Activated CD4-positive, alpha-beta T cell treated with anti-CD3 and anti-CD28 coated beads, Interleukin-2, amount 50 U/mL, for 1 hour (primary cell): Measurements from ENCODE around the gene RFX2.

ENCODE experiments used
- DNase-seq: peaks from one replicate; pipeline ENCODE4 v3.0.0-alpha.2; 2020

Gene RFX2

GRCh38 chr19:6103217-6103644 is 7.1 kb downstream of the RFX2 start:
- DNase-seq, result no peak

GRCh38 chr19:6101991-6102390 is 8.3 kb downstream of the RFX2 start:
- no peak for DNase-seq

DNA sequence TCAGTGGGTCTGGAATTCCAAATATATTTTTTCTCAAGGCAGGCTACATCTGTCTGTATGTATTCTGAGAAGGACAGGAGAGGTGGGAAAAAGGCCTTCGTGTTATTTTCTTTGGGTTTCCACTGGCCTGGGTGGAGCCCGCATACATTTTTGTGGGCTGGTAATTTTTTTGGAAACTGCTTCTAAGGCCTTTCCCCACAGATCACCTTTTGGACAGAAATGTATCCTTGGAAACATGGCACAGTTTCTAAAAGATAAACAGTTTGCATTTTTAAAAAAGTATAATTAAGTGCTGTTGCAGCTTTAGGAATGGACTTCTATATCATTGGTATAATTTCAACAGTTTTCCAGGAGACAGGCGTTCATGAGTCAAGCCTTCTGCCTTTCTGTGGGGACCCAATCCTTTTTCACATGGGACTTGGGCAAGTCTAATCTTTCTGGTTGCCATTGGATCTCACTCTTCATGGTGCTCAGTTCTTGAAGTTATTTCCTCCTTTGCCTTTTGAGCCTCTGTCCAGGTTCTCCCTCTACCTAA is 8.9 kb downstream of the RFX2 start:
- no peak for DNase-seq

DNA sequence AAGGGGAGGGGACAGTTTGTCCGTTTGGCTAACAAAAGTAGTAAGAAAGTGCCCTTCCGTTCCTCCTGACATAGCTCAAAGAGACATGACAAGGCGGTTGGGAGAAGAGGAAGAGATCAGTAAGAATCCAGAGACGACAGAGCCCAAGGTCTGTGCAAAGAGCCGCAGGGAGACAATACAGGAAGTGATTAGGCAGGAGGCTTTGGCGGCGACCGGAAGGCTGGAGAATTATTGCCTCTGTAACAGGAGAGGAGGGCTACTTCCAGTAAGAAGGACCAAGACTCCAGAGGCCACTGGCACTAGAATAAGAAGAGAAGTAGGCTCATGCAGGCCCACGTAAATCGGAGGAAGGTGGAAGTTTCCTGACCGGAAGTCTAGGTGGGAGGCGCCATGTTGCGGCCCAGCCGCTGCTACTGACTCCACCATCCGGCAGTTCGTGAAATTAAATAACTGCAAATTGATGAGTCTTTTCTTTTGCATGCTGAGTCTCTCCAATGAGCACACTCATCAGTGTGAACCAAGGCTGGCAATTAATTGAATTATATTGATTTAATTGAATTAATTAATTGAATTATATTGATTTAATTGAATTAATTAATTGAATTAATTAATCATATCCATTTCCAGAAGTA is 9.9 kb downstream of the RFX2 start:
- DNase-seq, result no peak

DNA sequence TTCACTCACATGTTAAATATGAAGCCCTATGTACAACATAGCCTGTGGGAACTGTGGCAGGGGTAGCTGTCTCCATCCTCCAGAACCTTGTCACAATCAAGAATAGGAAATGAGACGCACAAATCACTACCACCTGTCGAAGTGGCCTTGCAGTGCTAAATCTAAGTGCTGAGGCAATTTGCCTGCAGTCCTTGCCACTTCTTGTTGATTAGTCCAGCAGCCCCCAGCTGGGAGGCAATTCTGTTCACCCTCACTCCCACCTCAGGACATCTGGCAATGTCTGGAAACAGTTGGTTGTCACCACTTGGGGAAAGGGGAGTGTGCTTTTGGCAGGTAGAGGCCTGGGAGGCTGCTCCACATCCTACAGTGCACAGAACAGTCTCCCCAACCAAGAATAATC is 10.7 kb downstream of the RFX2 start:
- DNase-seq, result no peak

- DNase-seq, result no peak
Measured at GRCh38 chr19:6099033-6099432, 11.3 kb downstream of the RFX2 start.

- no peak for DNase-seq
Measured at GRCh38 chr19:6098574-6098973, 11.7 kb downstream of the RFX2 start.

- no peak for DNase-seq
Measured at GRCh38 chr19:6097911-6098310, 12.4 kb downstream of the RFX2 start.

- no peak for DNase-seq
Measured at GRCh38 chr19:6095760-6096159, 14.5 kb downstream of the RFX2 start.

GRCh38 chr19:6092329-6093286 is 17.7 kb downstream of the RFX2 start:
- DNase-seq, result no peak

GRCh38 chr19:6091771-6092291 is 18.5 kb downstream of the RFX2 start:
- no peak for DNase-seq

- no peak for DNase-seq
Measured at GRCh38 chr19:6090634-6091033, 19.7 kb downstream of the RFX2 start.

DNA sequence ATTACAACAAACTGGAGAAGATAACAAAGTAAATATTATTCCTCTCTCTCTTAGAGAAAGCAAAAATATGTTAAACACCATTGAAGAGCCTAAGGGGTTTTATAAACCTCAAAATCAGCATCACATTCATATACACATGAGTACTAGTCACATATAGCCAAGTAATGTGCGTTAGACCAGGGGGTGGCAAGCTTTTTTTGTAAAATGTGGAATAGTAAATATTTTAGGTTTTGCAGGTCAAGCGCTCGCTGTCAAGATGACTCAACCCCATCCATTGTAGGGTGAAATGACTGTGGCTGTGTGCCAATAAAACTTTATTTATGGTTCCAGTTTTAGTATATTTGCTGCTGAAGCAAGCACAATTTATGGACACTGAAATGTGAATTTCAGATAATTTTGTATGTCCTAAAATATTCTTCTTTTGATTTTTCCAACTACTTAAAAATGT is 21.7 kb downstream of the RFX2 start:
- no peak for DNase-seq

GRCh38 chr19:6087074-6087571 is 23.2 kb downstream of the RFX2 start:
- DNase-seq, result no peak

- no peak for DNase-seq
Measured at GRCh38 chr19:6086068-6086788, 24.1 kb downstream of the RFX2 start.

DNA sequence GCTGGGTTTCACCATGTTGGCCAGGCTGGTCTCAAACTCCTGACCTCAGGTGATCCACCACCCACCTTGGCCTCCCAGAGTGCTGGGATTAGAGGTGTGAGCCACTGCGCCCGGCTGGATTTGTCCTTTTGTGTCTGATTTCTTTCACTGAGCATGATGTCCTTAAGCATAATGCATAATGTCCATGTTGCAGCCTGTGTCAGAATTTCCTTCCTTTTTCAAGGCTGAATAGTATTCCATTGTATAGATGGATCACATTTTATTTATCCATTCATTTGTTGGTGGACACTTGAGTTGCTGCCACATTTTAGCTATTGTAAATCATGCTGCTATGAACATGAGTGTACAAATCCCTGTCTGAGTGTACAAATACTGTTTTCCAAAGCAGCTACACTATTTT is 25.5 kb downstream of the RFX2 start:
- no peak for DNase-seq

- no peak for DNase-seq
Measured at GRCh38 chr19:6079107-6079506, 31.2 kb downstream of the RFX2 start.

DNA sequence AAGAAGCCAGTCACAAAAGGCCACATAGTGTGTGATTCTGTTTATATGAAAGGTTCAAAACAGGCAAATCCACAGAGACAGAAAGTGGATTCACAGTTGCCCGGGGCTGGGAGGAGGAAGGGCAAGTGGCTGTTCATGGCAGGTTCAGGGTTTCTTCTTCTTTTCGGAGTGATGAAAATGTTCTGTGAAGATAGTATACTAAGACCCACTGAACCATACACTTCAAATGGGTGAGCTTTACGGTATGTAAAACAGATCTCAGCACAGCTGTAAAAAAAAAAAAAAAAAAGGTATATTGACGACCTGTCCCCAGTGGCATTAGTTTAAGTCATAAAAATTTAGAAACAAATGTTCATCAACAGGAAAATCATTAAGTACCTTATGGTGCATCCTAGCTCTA is 32.2 kb downstream of the RFX2 start:
- DNase-seq, result no peak

GRCh38 chr19:6076675-6077463 is 33.4 kb downstream of the RFX2 start:
- DNase-seq, result no peak

DNA sequence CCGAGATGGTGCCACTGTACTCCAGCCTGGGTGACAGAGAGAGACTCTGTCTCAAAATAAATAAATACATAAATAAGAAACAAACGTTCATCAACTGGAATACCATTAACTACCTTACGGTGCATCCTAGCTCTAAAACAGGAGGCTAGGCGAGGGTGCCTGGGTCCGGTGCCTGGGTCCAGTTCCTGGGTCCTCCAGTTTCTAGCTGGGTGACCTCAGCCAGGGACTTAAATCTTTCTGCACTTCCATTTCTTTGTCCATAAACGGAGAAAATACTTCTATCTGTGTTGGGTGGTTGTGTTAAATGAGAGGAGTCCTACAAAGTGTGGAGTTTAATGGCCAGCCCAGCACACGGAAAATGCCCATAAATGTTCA is 34.0 kb downstream of the RFX2 start:
- DNase-seq, result no peak

- no peak for DNase-seq
Measured at GRCh38 chr19:6074709-6075403, 35.4 kb downstream of the RFX2 start.
